ENCODE results near the gene TNFRSF21. TPM values are rescaled to one million over a fixed set of nuclear protein-coding genes. Genes with fewer than 3 reads are reported as not detected.
A peak's percentile ranks its signal among the peaks of the same experiment; 100 is the strongest.
"Not testable (repeated sequence)": the region's sequence is repeated elsewhere in the genome, so short reads cannot be mapped to it uniquely, and the experiment has no call there.

The TNFRSF21 gene
- total and polyA plus RNA-seq, 2 donors: 10.7 to 30.2 TPM

DNA sequence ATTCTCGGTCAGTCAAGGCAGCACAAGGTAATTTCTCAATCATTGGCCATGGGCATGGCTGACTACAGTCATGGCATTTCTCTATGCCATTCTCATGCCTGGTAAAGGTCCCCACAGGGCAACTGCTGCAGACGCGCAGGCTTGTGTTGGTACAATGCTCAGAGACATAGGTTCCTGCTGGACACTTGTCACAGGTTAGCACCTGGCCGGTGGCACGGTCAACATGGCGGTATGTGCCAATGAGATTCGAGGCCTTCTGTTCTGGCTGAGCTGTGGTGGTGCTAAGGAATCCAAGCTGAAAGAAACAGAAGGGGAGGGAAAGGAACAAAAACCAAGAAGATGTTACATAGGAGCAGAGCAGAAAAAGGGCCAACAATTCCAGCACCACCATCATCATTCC lies 23.4 kb downstream of the TNFRSF21 start:
- H3K27me3 ChIP-seq (ENCODE audit: control insufficient read depth in 2 of 2, insufficient read depth in 1 of 2, low read length in 1 of 2): no peaks in the 10 kb centered on the region
- 98% methylated on average over 7 of the region's 7 CpGs for WGBS
- H3K27ac ChIP-seq (ENCODE audit: low read depth in 1 of 2, low read length in 1 of 2): no peak overlapping the region
- H3K4me1 ChIP-seq (ENCODE audit: control insufficient read depth in 2 of 2, insufficient read depth in 2 of 2, low read length in 2 of 2): no peaks in the 10 kb centered on the region
- no peaks in the 10 kb centered on the region for H3K9me3 ChIP-seq (ENCODE audit: control insufficient read depth in 2 of 2, insufficient read depth in 1 of 2, low read length in 1 of 2)
- no peak for DNase-seq (ENCODE audit: low read depth in 6 of 9, low spot score in 9 of 9)
- peaks cover 22 to 27% of the 10 kb centered on the region in 2 donors for H3K36me3 ChIP-seq (ENCODE audit: control insufficient read depth in 2 of 2, insufficient read depth in 2 of 2, low read length in 1 of 2)
- H3K4me3 ChIP-seq (ENCODE audit: low read length in 2 of 2): no peak overlapping the region

- Histone ChIP-seq H3K27me3 (ENCODE audit: control insufficient read depth in 2 of 2, insufficient read depth in 1 of 2, low read length in 1 of 2) (no peaks in the 10 kb centered on the region), H3K27ac (ENCODE audit: low read depth in 1 of 2, low read length in 1 of 2) (no peak overlapping the region), H3K9me3 (ENCODE audit: control insufficient read depth in 2 of 2, insufficient read depth in 1 of 2, low read length in 1 of 2) (no peaks in the 10 kb centered on the region), H3K4me1 (ENCODE audit: control insufficient read depth in 2 of 2, insufficient read depth in 2 of 2, low read length in 2 of 2) (no peaks in the 10 kb centered on the region), H3K4me3 (ENCODE audit: low read length in 2 of 2) (no peak overlapping the region), H3K36me3 (ENCODE audit: control insufficient read depth in 2 of 2, insufficient read depth in 2 of 2, low read length in 1 of 2) (peaks cover 21 to 32% of the 10 kb centered on the region in 2 donors)
- no peak for DNase-seq (ENCODE audit: low read depth in 6 of 9, low spot score in 9 of 9)
- WGBS: 99% methylated on average over 7 of the region's 7 CpGs
Measured at GRCh38 chr6:47283993-47284392, 25.7 kb downstream of the TNFRSF21 start.

GRCh38 chr6:47278545-47278944 lies 31.2 kb downstream of the TNFRSF21 start:
- Histone ChIP-seq H3K4me3 (ENCODE audit: low read length in 2 of 2) (no peak overlapping the region), H3K4me1 (ENCODE audit: control insufficient read depth in 2 of 2, insufficient read depth in 2 of 2, low read length in 2 of 2) (peaks cover 2 to 7% of the 10 kb centered on the region in 2 donors), H3K9me3 (ENCODE audit: control insufficient read depth in 2 of 2, insufficient read depth in 1 of 2, low read length in 1 of 2) (no peaks in the 10 kb centered on the region), H3K27ac (ENCODE audit: low read depth in 1 of 2, low read length in 1 of 2) (no peak overlapping the region), H3K36me3 (ENCODE audit: control insufficient read depth in 2 of 2, insufficient read depth in 2 of 2, low read length in 1 of 2) (peaks cover 17 to 19% of the 10 kb centered on the region in 2 donors), H3K27me3 (ENCODE audit: control insufficient read depth in 2 of 2, insufficient read depth in 1 of 2, low read length in 1 of 2) (no peaks in the 10 kb centered on the region)
- WGBS: 86% methylated on average over 3 of the region's 3 CpGs
- no peak for DNase-seq (ENCODE audit: low read depth in 6 of 9, low spot score in 9 of 9)

GRCh38 chr6:47277702-47278101 lies 32.0 kb downstream of the TNFRSF21 start:
- WGBS: 98% methylated on average over 4 of the region's 4 CpGs
- Histone ChIP-seq H3K4me3 (ENCODE audit: low read length in 2 of 2) (no peak overlapping the region), H3K27me3 (ENCODE audit: control insufficient read depth in 2 of 2, insufficient read depth in 1 of 2, low read length in 1 of 2) (no peaks in the 10 kb centered on the region), H3K36me3 (ENCODE audit: control insufficient read depth in 2 of 2, insufficient read depth in 2 of 2, low read length in 1 of 2) (peaks cover 13 to 15% of the 10 kb centered on the region in 2 donors), H3K27ac (ENCODE audit: low read depth in 1 of 2, low read length in 1 of 2) (no peak overlapping the region), H3K9me3 (ENCODE audit: control insufficient read depth in 2 of 2, insufficient read depth in 1 of 2, low read length in 1 of 2) (no peaks in the 10 kb centered on the region), H3K4me1 (ENCODE audit: control insufficient read depth in 2 of 2, insufficient read depth in 2 of 2, low read length in 2 of 2) (peaks cover 2 to 7% of the 10 kb centered on the region in 2 donors)
- no peak for DNase-seq (ENCODE audit: low read depth in 6 of 9, low spot score in 9 of 9)

- Histone ChIP-seq H3K4me1 (ENCODE audit: control insufficient read depth in 2 of 2, insufficient read depth in 2 of 2, low read length in 2 of 2) (peaks cover 2 to 7% of the 10 kb centered on the region in 2 donors), H3K36me3 (ENCODE audit: control insufficient read depth in 2 of 2, insufficient read depth in 2 of 2, low read length in 1 of 2) (peaks cover 13 to 15% of the 10 kb centered on the region in 2 donors), H3K27ac (ENCODE audit: low read depth in 1 of 2, low read length in 1 of 2) (no peak overlapping the region), H3K9me3 (ENCODE audit: control insufficient read depth in 2 of 2, insufficient read depth in 1 of 2, low read length in 1 of 2) (no peaks in the 10 kb centered on the region), H3K4me3 (ENCODE audit: low read length in 2 of 2) (no peak overlapping the region), H3K27me3 (ENCODE audit: control insufficient read depth in 2 of 2, insufficient read depth in 1 of 2, low read length in 1 of 2) (no peaks in the 10 kb centered on the region)
- WGBS: 90% methylated on average over 3 of the region's 3 CpGs
- DNase-seq (ENCODE audit: low read depth in 6 of 9, low spot score in 9 of 9): no peak
Measured at GRCh38 chr6:47276377-47276776, 33.3 kb downstream of the TNFRSF21 start.

DNA sequence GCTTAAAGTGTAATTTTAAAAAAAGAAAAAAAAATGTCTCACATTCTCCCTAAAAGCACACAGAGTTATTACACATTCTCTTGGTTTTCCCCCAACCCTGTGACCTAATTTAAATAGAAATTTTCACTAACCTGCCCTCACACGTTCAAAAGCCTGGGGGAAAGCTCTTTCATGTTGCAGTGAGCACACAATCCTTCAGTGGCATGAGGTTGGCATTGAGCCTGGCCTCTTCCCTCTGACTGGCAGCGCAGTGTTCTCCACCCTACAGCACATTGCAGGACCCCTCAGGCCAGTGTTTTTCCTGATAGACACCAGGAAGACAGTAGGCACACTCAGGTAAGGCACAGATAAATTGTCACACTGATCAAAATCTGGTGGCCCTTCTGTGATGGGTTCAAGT lies 34.1 kb downstream of the TNFRSF21 start:
- no peaks in the 10 kb centered on the region for H3K27me3 ChIP-seq (ENCODE audit: control insufficient read depth in 2 of 2, insufficient read depth in 1 of 2, low read length in 1 of 2)
- H3K4me1 ChIP-seq (ENCODE audit: control insufficient read depth in 2 of 2, insufficient read depth in 2 of 2, low read length in 2 of 2): peaks cover 2 to 7% of the 10 kb centered on the region in 2 donors
- peak overlapping the region in 1 of 2 donors; percentile 34 for H3K27ac ChIP-seq (ENCODE audit: low read depth in 1 of 2, low read length in 1 of 2)
- H3K36me3 ChIP-seq (ENCODE audit: control insufficient read depth in 2 of 2, insufficient read depth in 2 of 2, low read length in 1 of 2): peaks cover 13 to 15% of the 10 kb centered on the region in 2 donors
- no peaks in the 10 kb centered on the region for H3K9me3 ChIP-seq (ENCODE audit: control insufficient read depth in 2 of 2, insufficient read depth in 1 of 2, low read length in 1 of 2)
- WGBS: 95% methylated on average over 2 of the region's 2 CpGs
- H3K4me3 ChIP-seq (ENCODE audit: low read length in 2 of 2): no peak overlapping the region
- DNase-seq (ENCODE audit: low read depth in 6 of 9, low spot score in 9 of 9): no peak

GRCh38 chr6:47275132-47275531 lies 34.6 kb downstream of the TNFRSF21 start:
- not testable (repeated sequence) for DNase-seq (ENCODE audit: low read depth in 6 of 9, low spot score in 9 of 9); H3K4me1 ChIP-seq (ENCODE audit: control insufficient read depth in 2 of 2, insufficient read depth in 2 of 2, low read length in 2 of 2); H3K27ac ChIP-seq (ENCODE audit: low read depth in 1 of 2, low read length in 1 of 2); H3K27me3 ChIP-seq (ENCODE audit: control insufficient read depth in 2 of 2, insufficient read depth in 1 of 2, low read length in 1 of 2); H3K4me3 ChIP-seq (ENCODE audit: low read length in 2 of 2); H3K9me3 ChIP-seq (ENCODE audit: control insufficient read depth in 2 of 2, insufficient read depth in 1 of 2, low read length in 1 of 2)
- H3K36me3 ChIP-seq (ENCODE audit: control insufficient read depth in 2 of 2, insufficient read depth in 2 of 2, low read length in 1 of 2): peaks cover 13 to 15% of the 10 kb centered on the region in 2 donors
- WGBS: 98% methylated on average over 5 of the region's 5 CpGs

DNA sequence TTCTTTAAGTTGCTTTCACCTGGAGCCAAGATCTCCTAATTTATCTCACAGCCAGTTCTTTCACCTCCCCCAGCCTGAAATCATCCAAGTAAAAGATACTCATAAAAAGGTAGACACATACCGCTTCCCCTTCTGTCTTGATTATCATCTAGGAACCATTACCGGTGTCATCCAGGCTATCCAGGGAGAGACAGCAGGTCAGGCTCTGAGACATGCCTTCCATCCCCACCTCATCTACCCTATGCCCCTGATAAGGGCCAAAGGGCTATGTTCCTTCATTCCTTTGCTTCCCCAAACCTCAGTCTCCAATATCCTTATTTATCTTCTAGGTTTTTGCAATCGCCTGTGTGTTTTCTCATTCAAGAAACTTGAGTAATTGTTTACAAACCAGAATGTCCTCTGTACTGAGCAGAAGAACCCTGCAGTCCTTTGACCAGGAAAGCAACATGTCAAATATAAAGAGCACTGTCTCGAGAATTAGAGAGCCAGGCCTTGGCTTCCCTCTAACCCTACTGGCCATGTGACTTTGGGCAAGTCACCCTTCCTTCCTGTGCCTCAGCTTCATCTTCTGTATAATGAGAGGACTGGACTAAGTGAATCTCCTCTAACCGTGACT lies 41.0 kb downstream of the TNFRSF21 start:
- no peak for DNase-seq (ENCODE audit: low read depth in 6 of 9, low spot score in 9 of 9)
- no peak overlapping the region for H3K27ac ChIP-seq (ENCODE audit: low read depth in 1 of 2, low read length in 1 of 2)
- no peak overlapping the region for H3K4me3 ChIP-seq (ENCODE audit: low read length in 2 of 2)
- WGBS: 97% methylated on average over 5 of the region's 5 CpGs
- H3K9me3 ChIP-seq (ENCODE audit: control insufficient read depth in 2 of 2, insufficient read depth in 1 of 2, low read length in 1 of 2): no peaks in the 10 kb centered on the region
- H3K36me3 ChIP-seq (ENCODE audit: control insufficient read depth in 2 of 2, insufficient read depth in 2 of 2, low read length in 1 of 2): peaks cover 4 to 5% of the 10 kb centered on the region in 2 donors
- no peaks in the 10 kb centered on the region for H3K27me3 ChIP-seq (ENCODE audit: control insufficient read depth in 2 of 2, insufficient read depth in 1 of 2, low read length in 1 of 2)
- peaks cover 4 to 7% of the 10 kb centered on the region in 2 donors for H3K4me1 ChIP-seq (ENCODE audit: control insufficient read depth in 2 of 2, insufficient read depth in 2 of 2, low read length in 2 of 2)

DNA sequence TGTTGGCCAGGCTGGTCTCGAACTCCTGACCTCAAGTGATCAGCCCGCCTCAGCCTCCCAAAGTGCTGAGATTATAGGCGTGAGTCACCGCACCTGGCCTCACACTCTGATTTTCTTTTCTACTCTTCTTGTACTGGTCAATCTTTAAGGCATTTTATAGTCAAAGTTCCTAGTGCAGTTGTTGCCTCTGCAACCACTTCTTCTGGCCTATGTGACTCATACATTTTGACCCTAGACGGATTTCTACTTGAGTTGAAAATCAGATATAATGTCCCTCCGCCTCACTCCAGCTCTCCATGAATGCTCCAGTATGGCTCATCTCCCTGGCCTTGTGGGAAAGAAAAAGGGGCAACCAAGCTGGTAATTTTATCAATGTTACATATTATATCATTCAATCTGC lies 42.4 kb downstream of the TNFRSF21 start:
- Histone ChIP-seq H3K27me3 (ENCODE audit: control insufficient read depth in 2 of 2, insufficient read depth in 1 of 2, low read length in 1 of 2) (no peaks in the 10 kb centered on the region), H3K4me1 (ENCODE audit: control insufficient read depth in 2 of 2, insufficient read depth in 2 of 2, low read length in 2 of 2) (peaks cover 4 to 7% of the 10 kb centered on the region in 2 donors), H3K36me3 (ENCODE audit: control insufficient read depth in 2 of 2, insufficient read depth in 2 of 2, low read length in 1 of 2) (peaks cover 4 to 5% of the 10 kb centered on the region in 2 donors), H3K4me3 (ENCODE audit: low read length in 2 of 2) (no peak overlapping the region), H3K27ac (ENCODE audit: low read depth in 1 of 2, low read length in 1 of 2) (no peak overlapping the region), H3K9me3 (ENCODE audit: control insufficient read depth in 2 of 2, insufficient read depth in 1 of 2, low read length in 1 of 2) (no peaks in the 10 kb centered on the region)
- WGBS: 97% methylated on average over 6 of the region's 6 CpGs
- no peak for DNase-seq (ENCODE audit: low read depth in 6 of 9, low spot score in 9 of 9)
